GM13976 (cell line): Measurements from ENCODE around the gene BMPR2.
"Not testable (repeated sequence)": the region's sequence is repeated elsewhere in the genome, so short reads cannot be mapped to it uniquely, and the experiment has no call there.

Experiments used
- DNase-seq: peaks from one replicate; pipeline ENCODE4 v3.0.0; 2012; ENCODE audit warnings: low spot score
- in situ Hi-C: fragments of 300-500 bp; cut with MboI; formaldehyde crosslinking; loops from one replicate; pipeline ENCODE4 v1.12.0; 2022; ENCODE audit warnings: low sequenced_read_pairs, mixed read lengths, inconsistent platforms; ENCODE audit not compliant: unreplicated experiment
- TF ChIP-seq, protein P1 (sequence below): IDR thresholded peaks from 2 replicates; pipeline ENCODE4 v1.5.1; 2012; ENCODE audit warnings: borderline replicate concordance, mild to moderate bottlenecking; ENCODE audit not compliant: insufficient read depth; ENCODE audit errors: extremely low read depth, missing control alignments, control extremely low read depth

Gene BMPR2

DNA sequence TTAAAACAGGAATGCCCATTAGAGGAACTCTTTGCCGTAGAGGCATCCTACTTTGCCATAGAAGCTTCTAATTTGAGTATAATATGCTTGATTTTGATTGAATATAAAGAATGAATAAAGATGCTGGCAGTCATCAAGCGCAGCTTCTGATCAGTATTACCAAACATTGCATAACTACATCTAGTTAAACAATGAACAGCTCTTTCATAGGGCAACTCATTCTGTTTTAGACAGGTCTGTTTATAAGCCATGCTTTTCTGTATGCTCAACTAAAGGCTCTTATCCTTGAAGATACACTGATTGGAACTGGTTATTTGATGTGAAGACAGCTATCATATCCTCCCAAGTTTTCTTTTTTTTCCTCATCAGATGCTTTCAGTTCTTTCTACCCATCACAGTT is 136.0 kb downstream of the BMPR2 start:
- no peak for DNase-seq
- TF ChIP-seq, protein P1, sequence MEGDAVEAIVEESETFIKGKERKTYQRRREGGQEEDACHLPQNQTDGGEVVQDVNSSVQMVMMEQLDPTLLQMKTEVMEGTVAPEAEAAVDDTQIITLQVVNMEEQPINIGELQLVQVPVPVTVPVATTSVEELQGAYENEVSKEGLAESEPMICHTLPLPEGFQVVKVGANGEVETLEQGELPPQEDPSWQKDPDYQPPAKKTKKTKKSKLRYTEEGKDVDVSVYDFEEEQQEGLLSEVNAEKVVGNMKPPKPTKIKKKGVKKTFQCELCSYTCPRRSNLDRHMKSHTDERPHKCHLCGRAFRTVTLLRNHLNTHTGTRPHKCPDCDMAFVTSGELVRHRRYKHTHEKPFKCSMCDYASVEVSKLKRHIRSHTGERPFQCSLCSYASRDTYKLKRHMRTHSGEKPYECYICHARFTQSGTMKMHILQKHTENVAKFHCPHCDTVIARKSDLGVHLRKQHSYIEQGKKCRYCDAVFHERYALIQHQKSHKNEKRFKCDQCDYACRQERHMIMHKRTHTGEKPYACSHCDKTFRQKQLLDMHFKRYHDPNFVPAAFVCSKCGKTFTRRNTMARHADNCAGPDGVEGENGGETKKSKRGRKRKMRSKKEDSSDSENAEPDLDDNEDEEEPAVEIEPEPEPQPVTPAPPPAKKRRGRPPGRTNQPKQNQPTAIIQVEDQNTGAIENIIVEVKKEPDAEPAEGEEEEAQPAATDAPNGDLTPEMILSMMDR, result no peak
- in situ Hi-C loops, result no loop called here

GRCh38 chr2:202514732-202515131 is 138.6 kb downstream of the BMPR2 start:
- in situ Hi-C loops, result no loop called here
- TF ChIP-seq, protein P1, result no peak
- no peak for DNase-seq

- TF ChIP-seq, protein P1, result no peak
- in situ Hi-C loops, result no loop called here
- DNase-seq, result no peak
Observed at GRCh38 chr2:202519453-202519852, 143.3 kb downstream of the BMPR2 start.

- in situ Hi-C loops, result no loop called here
- DNase-seq, result no peak
Observed at GRCh38 chr2:202521470-202521869, 145.3 kb downstream of the BMPR2 start.

DNA sequence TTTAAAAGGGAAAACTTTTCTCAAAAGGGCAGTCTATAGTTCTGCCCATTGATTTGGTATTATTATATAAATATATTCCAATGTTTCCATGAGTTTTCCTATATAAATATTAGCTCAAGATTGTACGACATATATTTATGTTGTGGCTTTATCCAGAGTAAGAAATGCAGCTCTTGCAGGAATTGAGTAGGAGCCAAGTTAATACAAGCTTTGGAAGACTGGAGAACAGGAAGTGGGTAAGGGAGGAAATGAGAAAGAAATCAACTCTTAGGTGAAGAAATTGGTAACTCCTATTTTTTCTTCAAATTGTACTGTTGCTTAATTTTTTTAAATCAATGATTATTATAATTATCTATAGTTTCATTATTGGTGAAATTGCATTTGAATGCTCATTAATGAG is 153.3 kb downstream of the BMPR2 start:
- in situ Hi-C loops, result no loop called here
- no peak for DNase-seq

More at GRCh38 chr2:202521470-202521869, 145.3 kb downstream of the BMPR2 start:
- TF ChIP-seq, protein P1, result no peak

DNA sequence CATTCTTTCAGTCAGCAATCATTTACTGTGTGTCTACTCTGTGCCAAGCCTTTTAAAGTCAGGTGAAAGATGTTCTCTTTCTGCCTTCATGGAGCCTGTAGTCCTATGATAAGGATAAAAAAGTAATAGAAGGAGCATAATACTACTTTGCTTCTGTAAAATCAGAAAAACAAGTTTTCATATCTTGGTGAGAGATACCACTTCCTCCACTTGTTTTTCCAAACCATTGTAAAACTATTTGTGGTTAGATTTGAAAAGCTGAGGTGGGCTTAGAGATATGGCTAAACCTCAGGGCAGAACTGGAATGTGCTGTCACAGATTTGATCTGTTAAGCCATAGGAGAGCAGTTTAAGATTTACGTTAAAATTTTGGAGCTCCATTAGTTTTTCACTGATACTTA is 153.9 kb downstream of the BMPR2 start:
- TF ChIP-seq, protein P1, result no peak
- no peak for DNase-seq
- in situ Hi-C loops, result no loop called here

More for the DNA sequence above, 153.3 kb downstream of the BMPR2 start:
- TF ChIP-seq, protein P1, result no peak

DNA sequence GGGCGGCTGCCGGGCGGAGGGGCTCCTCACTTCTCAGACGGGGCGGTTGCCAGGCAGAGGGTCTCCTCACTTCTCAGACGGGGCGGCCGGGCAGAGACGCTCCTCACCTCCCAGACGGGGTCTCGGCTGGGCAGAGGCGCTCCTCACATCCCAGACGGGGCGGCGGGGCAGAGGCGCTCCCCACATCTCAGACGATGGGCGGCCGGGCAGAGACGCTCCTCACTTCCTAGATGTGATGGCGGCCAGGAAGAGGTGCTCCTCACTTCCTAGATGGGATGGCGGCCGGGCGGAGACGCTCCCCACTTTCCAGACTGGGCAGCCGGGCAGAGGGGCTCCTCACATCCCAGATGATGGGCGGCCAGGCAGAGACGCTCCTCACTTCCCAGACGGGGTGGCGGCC is 159.2 kb downstream of the BMPR2 start:
- DNase-seq, in situ Hi-C loops: not testable (repeated sequence)

DNA sequence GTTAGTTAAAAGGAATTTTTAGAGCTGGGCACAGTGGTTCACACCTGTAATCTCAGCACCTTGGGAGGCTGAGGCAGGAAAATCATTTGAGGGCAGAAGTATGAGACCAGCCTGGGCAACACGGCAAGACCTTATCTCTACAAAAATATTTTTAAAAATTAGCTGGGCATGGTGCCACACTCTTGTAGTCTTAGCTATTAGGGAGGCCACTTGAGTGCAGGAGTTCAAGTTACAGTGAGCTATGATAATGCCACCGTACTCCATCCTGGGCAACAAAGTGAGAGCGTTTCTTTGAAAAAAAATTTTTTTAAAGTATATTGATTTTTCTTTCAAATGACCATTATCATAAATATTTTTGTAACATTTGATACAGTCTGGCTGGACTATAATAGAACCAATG is 165.0 kb downstream of the BMPR2 start:
- in situ Hi-C loops, result no loop called here
- TF ChIP-seq, protein P1, result no peak
- DNase-seq, result no peak
